CD4-positive, CD25-positive, alpha-beta regulatory T cell (primary cell): ENCODE data around the gene SLC28A1. TPM values are rescaled to one million over a fixed set of nuclear protein-coding genes. Genes with fewer than 3 reads are reported as not detected.

ENCODE experiments used
- ATAC-seq, 2 donors: fragments of 150-1000 bp; cut with Tn5 transposase; one replicate each; pipeline ENCODE4 v1.10.0; 2021; ENCODE audit warnings: low read depth in 2 of 2, moderate number of reproducible peaks in 2 of 2, moderate library complexity in 1 of 2
- DNase-seq, 3 donors: peaks; one replicate each; pipeline versions ENCODE4 v3.0.0 to v3.0.0-alpha.2; 2012 to 2022; ENCODE audit warnings: mixed read lengths in 1 of 3
- H3K27ac ChIP-seq: one replicate; pipeline ENCODE4 v1.7.0; 2013; ENCODE audit warnings: mild to moderate bottlenecking, low read length; ENCODE audit not compliant: insufficient read depth, poor library complexity, severe bottlenecking
- H3K27me3 ChIP-seq: one replicate; pipeline ENCODE4 v1.7.0; 2013; ENCODE audit warnings: low read length; ENCODE audit not compliant: control insufficient read depth, insufficient read depth
- H3K36me3 ChIP-seq: one replicate; pipeline ENCODE4 v1.7.0; 2013; ENCODE audit warnings: mild to moderate bottlenecking, low read length, moderate library complexity; ENCODE audit not compliant: control insufficient read depth, insufficient read depth
- H3K4me1 ChIP-seq: 2 replicates; pipeline ENCODE4 v1.7.0; 2013; ENCODE audit warnings: mild to moderate bottlenecking, low read length; ENCODE audit not compliant: insufficient read depth, control insufficient read depth, poor library complexity, severe bottlenecking
- H3K4me3 ChIP-seq: one replicate; pipeline ENCODE4 v1.7.0; 2013; ENCODE audit warnings: low read depth, mild to moderate bottlenecking, low read length, moderate library complexity
- H3K9me3 ChIP-seq, 2 experiments: 1 replicate in 1 of 2; 2 replicates in 1 of 2; pipeline ENCODE4 v1.7.0; 2013; ENCODE audit warnings: low read length in 2 of 2, mild to moderate bottlenecking in 1 of 2, moderate library complexity in 1 of 2; ENCODE audit not compliant: control insufficient read depth in 2 of 2
- H3K27ac Mint-ChIP-seq, 3 donors: one replicate each; pipeline ENCODE4 v1.8.0; 2020 to 2022; ENCODE audit warnings: mild to moderate bottlenecking in 3 of 3, mixed read lengths in 3 of 3, moderate library complexity in 2 of 3
- H3K27me3 Mint-ChIP-seq: one replicate; pipeline ENCODE4 v1.8.0; 2022; ENCODE audit warnings: mild to moderate bottlenecking, mixed read lengths
- H3K36me3 Mint-ChIP-seq: one replicate; pipeline ENCODE4 v1.8.0; 2020; ENCODE audit warnings: mixed read lengths
- H3K4me1 Mint-ChIP-seq, 4 donors: one replicate each; pipeline ENCODE4 v1.8.0; 2020 to 2022; ENCODE audit warnings: mixed read lengths in 4 of 4, mild to moderate bottlenecking in 1 of 4
- H3K4me3 Mint-ChIP-seq, 4 donors: one replicate each; pipeline ENCODE4 v1.8.0; 2020 to 2022; ENCODE audit warnings: mild to moderate bottlenecking in 4 of 4, mixed read lengths in 4 of 4, moderate library complexity in 3 of 4
- H3K9me3 Mint-ChIP-seq, 7 donors: one replicate each; pipeline ENCODE4 v1.8.0; 2020 to 2022; ENCODE audit warnings: mixed read lengths in 7 of 7, mild to moderate bottlenecking in 3 of 7, moderate library complexity in 2 of 7
- polyA plus RNA-seq, 4 donors: library from polyadenylated mRNA; unstranded; fragments of 300-500 nt; fragmentation: Illumina TruSeq; gene quantifications; one replicate each; pipeline ENCODE4 v1.2.3, GENCODE V29; 2021
- total RNA-seq: library from RNA; stranded (reverse); gene quantifications from one replicate; pipeline ENCODE4 v1.2.3, GENCODE V29; 2022

Gene SLC28A1
- total and polyA plus RNA-seq, 5 donors from 2014 or later = not detected

DNA sequence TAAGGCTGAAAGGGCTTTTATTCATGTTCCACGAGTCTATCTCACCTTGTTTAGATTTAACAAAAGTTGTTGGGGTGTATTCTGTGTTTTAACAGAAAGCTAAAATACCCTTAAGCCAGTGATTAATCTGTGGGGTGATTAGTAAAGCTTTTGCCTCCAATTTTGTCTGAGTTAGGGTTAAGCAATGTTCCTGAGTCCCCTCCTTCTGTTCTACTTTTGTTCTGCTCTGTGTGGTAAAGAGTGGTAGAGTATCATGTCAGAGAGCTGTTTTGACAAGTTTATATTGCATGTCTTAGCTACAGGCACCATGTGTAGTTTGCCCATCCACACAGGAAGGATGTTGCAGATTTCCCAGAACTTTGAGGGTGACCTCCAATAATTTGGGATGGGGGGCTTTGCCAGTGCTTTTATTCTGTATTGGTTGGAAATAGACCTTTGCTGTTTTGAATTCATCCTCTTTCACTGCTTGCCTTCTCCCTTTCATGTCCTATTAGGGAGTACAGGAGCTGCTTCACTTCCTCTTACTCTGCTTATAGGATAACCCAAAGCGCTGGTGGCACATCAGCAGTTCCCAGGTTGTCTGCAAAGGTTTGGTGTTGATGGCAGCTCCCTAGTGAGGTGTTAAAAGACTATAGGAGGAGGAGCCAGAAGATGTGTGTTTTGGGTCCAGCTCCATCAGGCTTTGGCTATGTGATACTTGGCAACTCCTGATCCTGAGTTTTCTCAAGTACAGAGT, 104.6 kb downstream of the SLC28A1 start:
- H3K27ac Mint-ChIP-seq = peak overlapping the region; percentile 90 to 96 (median 95)
- Histone ChIP-seq H3K36me3 (no peaks in the 10 kb centered on the region), H3K4me1 (peaks cover 44% of the 10 kb centered on the region), H3K4me3 (peak overlapping the region; percentile 63), H3K27me3 (no peaks in the 10 kb centered on the region), H3K9me3 (no peaks in the 10 kb centered on the region), H3K27ac (peak overlapping the region; percentile 74)
- H3K9me3 Mint-ChIP-seq = no peaks in the 10 kb centered on the region
- H3K36me3 Mint-ChIP-seq = peaks cover 5% of the 10 kb centered on the region
- no peak for ATAC-seq
- no peak for DNase-seq
- H3K4me1 Mint-ChIP-seq = peaks cover 33 to 84% (median 62%) of the 10 kb centered on the region in 4 donors
- peak overlapping the region in 3 of 4 donors; percentile 36 to 77 (median 40) for H3K4me3 Mint-ChIP-seq
- H3K27me3 Mint-ChIP-seq = no peaks in the 10 kb centered on the region

DNA sequence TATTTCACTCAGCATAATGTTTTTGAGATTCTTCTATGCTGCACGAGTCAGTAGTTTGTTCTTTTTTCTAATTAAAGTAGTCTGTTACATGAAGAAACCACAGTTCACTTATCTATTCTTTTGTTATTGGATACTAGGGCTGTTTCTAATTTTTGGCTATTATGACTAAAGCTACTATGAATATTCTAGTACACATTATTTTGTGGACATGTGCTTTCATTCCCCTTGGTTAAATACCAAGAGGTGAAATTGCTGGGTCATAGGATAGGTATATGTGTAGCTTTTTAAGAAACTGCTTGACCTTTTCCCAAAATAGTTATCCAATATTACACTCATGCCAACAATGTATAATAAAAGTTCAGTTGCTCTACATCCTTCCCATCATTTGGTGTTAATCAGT, 106.0 kb downstream of the SLC28A1 start:
- no peaks in the 10 kb centered on the region for H3K9me3 ChIP-seq
- DNase-seq = no peak
- no peaks in the 10 kb centered on the region for H3K27me3 Mint-ChIP-seq

GRCh38 chr15:84991014-84991712, 106.7 kb downstream of the SLC28A1 start:
- Mint-ChIP-seq H3K9me3 (no peaks in the 10 kb centered on the region), H3K36me3 (peaks cover 5% of the 10 kb centered on the region), H3K27ac (peak overlapping the region in 1 of 3 donors; percentile 90), H3K4me1 (peaks cover 41 to 69% (median 52%) of the 10 kb centered on the region in 4 donors), H3K27me3 (no peaks in the 10 kb centered on the region), H3K4me3 (peak overlapping the region in 3 of 4 donors; percentile 8 to 57 (median 13))
- peaks cover 36% of the 10 kb centered on the region for H3K4me1 ChIP-seq
- H3K9me3 ChIP-seq = no peaks in the 10 kb centered on the region
- no peaks in the 10 kb centered on the region for H3K27me3 ChIP-seq
- H3K4me3 ChIP-seq = peak overlapping the region; percentile 21
- DNase-seq = no peak
- ATAC-seq = no peak
- H3K36me3 ChIP-seq = no peaks in the 10 kb centered on the region
- H3K27ac ChIP-seq = peak overlapping the region; percentile 18

More for the DNA sequence above, 106.0 kb downstream of the SLC28A1 start:
- Histone ChIP-seq H3K27ac (peak overlapping the region; percentile 18), H3K4me3 (peak overlapping the region; percentile 21), H3K4me1 (peaks cover 36% of the 10 kb centered on the region), H3K36me3 (no peaks in the 10 kb centered on the region), H3K27me3 (no peaks in the 10 kb centered on the region)
- no peak for ATAC-seq
- peaks cover 41 to 75% (median 54%) of the 10 kb centered on the region in 4 donors for H3K4me1 Mint-ChIP-seq
- peak overlapping the region in 2 of 4 donors; percentile 13 to 57 for H3K4me3 Mint-ChIP-seq
- peak overlapping the region in 2 of 3 donors; percentile 87 to 90 for H3K27ac Mint-ChIP-seq
- H3K36me3 Mint-ChIP-seq = peaks cover 5% of the 10 kb centered on the region
- H3K9me3 Mint-ChIP-seq = no peaks in the 10 kb centered on the region

DNA sequence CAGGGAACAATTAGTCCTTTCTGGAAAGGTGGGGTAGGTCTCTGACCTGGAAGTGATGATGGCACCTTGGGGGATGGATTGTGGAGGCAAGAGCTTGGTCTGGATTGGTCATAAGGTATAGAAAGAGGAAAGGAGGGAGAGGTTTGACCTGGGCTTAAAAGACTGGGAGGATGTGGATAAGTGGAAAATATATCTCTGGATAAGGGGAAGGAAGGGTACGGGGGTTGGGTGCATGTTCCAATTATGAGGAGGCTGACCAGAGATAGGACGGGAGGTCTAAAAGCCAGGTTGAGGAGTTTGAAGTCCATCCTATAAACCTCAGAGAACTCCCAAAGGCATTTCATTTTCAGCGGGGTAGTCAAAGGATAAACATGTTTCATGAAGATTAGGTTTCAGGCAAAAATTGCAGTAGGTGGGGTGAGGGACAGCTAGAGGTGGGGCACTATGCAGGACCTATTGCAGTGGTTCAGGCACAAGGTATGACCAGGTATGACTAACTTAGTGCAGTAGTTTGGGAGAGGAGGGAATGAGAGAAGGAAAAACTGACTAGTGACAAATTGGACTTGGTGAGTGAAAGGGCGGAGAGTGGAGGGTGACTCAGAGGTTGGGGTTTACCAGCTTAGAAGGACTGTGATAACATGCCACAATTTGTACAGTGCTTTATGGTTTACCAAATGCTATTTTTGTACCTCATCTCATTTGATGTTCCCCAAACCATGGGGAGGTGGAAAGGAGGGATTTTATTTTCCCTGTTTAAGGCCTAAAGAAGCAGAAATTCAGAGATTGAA, 107.9 kb downstream of the SLC28A1 start:
- no peaks in the 10 kb centered on the region for H3K27me3 Mint-ChIP-seq
- H3K27ac ChIP-seq = no peak overlapping the region
- H3K4me1 ChIP-seq = peaks cover 35% of the 10 kb centered on the region
- H3K36me3 ChIP-seq = no peaks in the 10 kb centered on the region
- H3K27ac Mint-ChIP-seq = peak overlapping the region in 1 of 3 donors; percentile 90
- DNase-seq (peak in 1 of 3 donors; percentile 25), ATAC-seq (peak; percentile 39 to 45)
- peaks cover 36 to 58% (median 45%) of the 10 kb centered on the region in 4 donors for H3K4me1 Mint-ChIP-seq
- H3K4me3 ChIP-seq = no peak overlapping the region
- no peaks in the 10 kb centered on the region for H3K27me3 ChIP-seq
- no peaks in the 10 kb centered on the region for H3K9me3 ChIP-seq
- peaks cover 5% of the 10 kb centered on the region for H3K36me3 Mint-ChIP-seq
- no peaks in the 10 kb centered on the region for H3K9me3 Mint-ChIP-seq
- peak overlapping the region in 2 of 4 donors; percentile 4 to 10 for H3K4me3 Mint-ChIP-seq

Other genes starting within 250 kb of the SLC28A1 start
- 19.6 TPM for gene WDR73, start 230.4 kb upstream of the SLC28A1 start, total RNA-seq
- gene WDR73, start 230.4 kb upstream of the SLC28A1 start, polyA plus RNA-seq = 10 to 100 TPM; 12.9 to 19.2 (median 16.1) TPM
- 2.2 TPM for gene NMB, start 226.5 kb upstream of the SLC28A1 start, total RNA-seq
- gene NMB, start 226.5 kb upstream of the SLC28A1 start, polyA plus RNA-seq = 1 to 10 TPM; 5.5 to 7.1 (median 6.7) TPM
- 72.9 TPM for gene SEC11A, start 168.5 kb upstream of the SLC28A1 start, total RNA-seq
- 100 to 1,000 TPM; 152 to 186 (median 163) TPM for gene SEC11A, start 168.5 kb upstream of the SLC28A1 start, polyA plus RNA-seq
- 39.8 TPM for gene ZNF592, start 136.1 kb upstream of the SLC28A1 start, total RNA-seq
- gene ZNF592, start 136.1 kb upstream of the SLC28A1 start, polyA plus RNA-seq = 1 to 10 TPM; 3.8 to 4.3 (median 4.2) TPM
- gene ALPK3, start 67.3 kb upstream of the SLC28A1 start, total RNA-seq = 0.22 TPM
- gene ALPK3, start 67.3 kb upstream of the SLC28A1 start, polyA plus RNA-seq = not detected
- gene PDE8A, start 97.2 kb downstream of the SLC28A1 start, total RNA-seq = 28.9 TPM
- 1 to 10 TPM; 2.0 to 4.9 (median 4.1) TPM for gene PDE8A, start 97.2 kb downstream of the SLC28A1 start, polyA plus RNA-seq